Liver (tissue), 9 donors: ENCODE results near the gene AHRR. TPM values are rescaled to one million over a fixed set of nuclear protein-coding genes. Genes with fewer than 3 reads are reported as not detected.

Experiments
- DNase-seq: peaks from one replicate; pipeline ENCODE4 v3.0.0-alpha.2; 2017; ENCODE audit warnings: low spot score
- H3K27ac ChIP-seq, 2 donors: one replicate each; pipeline ENCODE4 v1.7.0; 2013; ENCODE audit warnings: inconsistent platforms in 2 of 2, low read length in 2 of 2, control low read depth in 1 of 2, low read depth in 1 of 2, mild to moderate bottlenecking in 1 of 2
- H3K27me3 ChIP-seq, 4 donors: one replicate each; pipeline versions ENCODE4 v1.6.1 to v1.7.0; 2013; ENCODE audit warnings: low read length in 3 of 4, inconsistent platforms in 1 of 4, mild to moderate bottlenecking in 1 of 4, moderate library complexity in 1 of 4; ENCODE audit not compliant: control insufficient read depth in 4 of 4, insufficient read depth in 4 of 4
- H3K36me3 ChIP-seq, 4 donors: one replicate each; pipeline versions ENCODE4 v1.6.1 to v1.7.0; 2013; ENCODE audit warnings: low read length in 3 of 4, mild to moderate bottlenecking in 3 of 4, low read depth in 1 of 4, moderate library complexity in 1 of 4; ENCODE audit not compliant: control insufficient read depth in 4 of 4, insufficient read depth in 3 of 4
- H3K4me1 ChIP-seq, 4 donors: one replicate each; pipeline versions ENCODE4 v1.6.1 to v1.7.0; 2013; ENCODE audit warnings: low read length in 3 of 4, mild to moderate bottlenecking in 3 of 4, moderate library complexity in 1 of 4; ENCODE audit not compliant: control insufficient read depth in 4 of 4, insufficient read depth in 4 of 4
- H3K4me3 ChIP-seq, 3 donors: one replicate each; pipeline versions ENCODE4 v1.6.1 to v1.7.0; 2013; ENCODE audit warnings: low read length in 3 of 3, control low read depth in 1 of 3, low read depth in 1 of 3, mild to moderate bottlenecking in 1 of 3
- H3K9ac ChIP-seq, 2 donors: one replicate each; pipeline ENCODE4 v1.7.0; 2013; ENCODE audit warnings: low read length in 2 of 2, mild to moderate bottlenecking in 2 of 2, moderate library complexity in 2 of 2, control low read depth in 1 of 2, low read depth in 1 of 2
- H3K9me3 ChIP-seq, 4 donors: one replicate each; pipeline versions ENCODE4 v1.6.1 to v1.7.0; 2013; ENCODE audit warnings: low read length in 3 of 4; ENCODE audit not compliant: control insufficient read depth in 4 of 4
- CTCF ChIP-seq: fragments of 150-350 bp; IDR thresholded peaks from 2 replicates; pipeline ENCODE4 v1.5.1; 2017; ENCODE audit warnings: improper control_type of control experiment, low read depth, low read length; ENCODE audit not compliant: missing input control
- EGR1 ChIP-seq, 2 donors: IDR thresholded peaks; 2 replicates each; pipeline ENCODE4 v1.6.1; 2016 to 2018; ENCODE audit warnings: antibody characterized with exemption in 2 of 2, low read depth in 2 of 2
- FOXA2 ChIP-seq: IDR thresholded peaks from 2 replicates; pipeline ENCODE4 v1.6.1; 2016; ENCODE audit warnings: antibody characterized with exemption
- GABPA ChIP-seq, 2 donors: IDR thresholded peaks in 1 of 2; conservative IDR thresholded peaks in 1 of 2; 2 replicates each; pipeline ENCODE4 v1.6.1; 2016; ENCODE audit warnings: antibody characterized with exemption in 2 of 2, mild to moderate bottlenecking in 1 of 2, moderate library complexity in 1 of 2
- HNF4A ChIP-seq, 2 donors: conservative IDR thresholded peaks; 2 replicates each; pipeline ENCODE4 v1.6.1; 2016; ENCODE audit warnings: antibody characterized with exemption in 2 of 2, mild to moderate bottlenecking in 2 of 2
- HNF4G ChIP-seq: IDR thresholded peaks from 2 replicates; pipeline ENCODE4 v1.6.1; 2016; ENCODE audit warnings: antibody characterized with exemption
- JUND ChIP-seq, 2 donors: IDR thresholded peaks; 2 replicates each; pipeline ENCODE4 v1.6.1; 2016; ENCODE audit warnings: antibody characterized with exemption in 2 of 2
- MAX ChIP-seq: IDR thresholded peaks from 2 replicates; pipeline ENCODE4 v1.6.1; 2016; ENCODE audit warnings: antibody characterized with exemption
- NR2F2 ChIP-seq: IDR thresholded peaks from 2 replicates; pipeline ENCODE4 v1.6.1; 2016; ENCODE audit warnings: antibody characterized with exemption
- REST ChIP-seq: IDR thresholded peaks from 2 replicates; pipeline ENCODE4 v1.6.1; 2016; ENCODE audit warnings: antibody characterized with exemption, mild to moderate bottlenecking
- RXRA ChIP-seq, 2 donors: IDR thresholded peaks; 2 replicates each; pipeline ENCODE4 v1.6.1; 2017 to 2018; ENCODE audit warnings: antibody characterized with exemption in 2 of 2, mild to moderate bottlenecking in 1 of 2
- TAF1 ChIP-seq: conservative IDR thresholded peaks from 2 replicates; pipeline ENCODE4 v1.6.1; 2016; ENCODE audit warnings: antibody characterized with exemption, mild to moderate bottlenecking
- ZBTB33 ChIP-seq: IDR thresholded peaks from 2 replicates; pipeline ENCODE4 v1.6.1; 2016; ENCODE audit warnings: antibody characterized with exemption
- WGBS: extraction: QIAGEN DNeasy Blood & Tissue Kit; methylation state at CpG from one replicate; pipeline ENCODE4 v1.1.7; 2013; 5-methylcytosine and 5-hydroxymethylcytosine counted together
- polyA plus RNA-seq, 2 donors: library from polyadenylated mRNA; stranded (reverse) in 1 of 2; unstranded in 1 of 2; fragments of 200-250 nt in 1 of 2; fragments of >200 nt in 1 of 2; fragmentation: Nextera tagmentation in 1 of 2; extraction: Ambion mirVana in 1 of 2; gene quantifications; one replicate each; pipeline versions ENCODE4 v1.2.1 to v1.2.3, GENCODE V29; 2013 to 2015
- total RNA-seq, 2 donors: library from RNA; depleted of rRNA; stranded (reverse); fragments of >200 nt; gene quantifications; one replicate each; pipeline ENCODE4 v1.2.3, GENCODE V29; 2014
- donor health status: healthy.
- donor health status: healthy.
- donor health status: healthy.
- donor health status: healthy.
- donor health status: healthy.

Gene AHRR
- total and polyA plus RNA-seq, 4 donors, result 0.15 to 0.47 (median 0.24) TPM

GRCh38 chr5:470961-471749 lies 149.6 kb downstream of the AHRR start (continued):
- no peak for TF ChIP-seq ZBTB33
- no peak for TF ChIP-seq NR2F2
- TF ChIP-seq HNF4A (conservative IDR thresholded peaks at IDR 0.05), result no peak
- TF ChIP-seq GABPA (IDR thresholded peaks at IDR 0.05 in 1 of 2, conservative IDR thresholded peaks at IDR 0.05 in 1 of 2), result no peak

- peaks cover 0 to 2% (median 0%) of the 10 kb centered on the region in 4 donors for H3K27me3 ChIP-seq
- peaks cover 0 to 8% (median 5%) of the 10 kb centered on the region in 4 donors for H3K36me3 ChIP-seq
- WGBS, result 85% methylated on average over 6 of the region's 6 CpGs
- H3K27ac ChIP-seq, result no peak overlapping the region
- H3K4me1 ChIP-seq, result peaks cover 13 to 29% (median 20%) of the 10 kb centered on the region in 4 donors
- H3K9me3 ChIP-seq, result no peaks in the 10 kb centered on the region
- peak overlapping the region in 2 of 3 donors; percentile 78 to 91 for H3K4me3 ChIP-seq
- H3K9ac ChIP-seq, result no peak overlapping the region
- TF ChIP-seq JUND (IDR thresholded peaks at IDR 0.05) (no peak), REST (no peak), HNF4G (no peak), FOXA2 (no peak), GABPA (IDR thresholded peaks at IDR 0.05 in 1 of 2, conservative IDR thresholded peaks at IDR 0.05 in 1 of 2) (no peak), RXRA (IDR thresholded peaks at IDR 0.05) (no peak), MAX (no peak), EGR1 (IDR thresholded peaks at IDR 0.05; ENCODE audit: low read depth in 2 of 2) (no peak)
- no peak for DNase-seq
Observed at GRCh38 chr5:471750-472058, 150.2 kb downstream of the AHRR start.

GRCh38 chr5:472076-472655 lies 150.7 kb downstream of the AHRR start:
- Histone ChIP-seq H3K36me3 (peaks cover 0 to 3% (median 1%) of the 10 kb centered on the region in 4 donors), H3K4me3 (peak overlapping the region; percentile 72 to 91 (median 78)), H3K9ac (peak overlapping the region; percentile 71 to 78), H3K9me3 (no peaks in the 10 kb centered on the region), H3K27me3 (peaks cover 0 to 2% (median 0%) of the 10 kb centered on the region in 4 donors), H3K27ac (peak overlapping the region; percentile 60 to 85), H3K4me1 (peaks cover 13 to 29% (median 20%) of the 10 kb centered on the region in 4 donors)
- TF ChIP-seq TAF1, result no peak
- TF ChIP-seq CTCF, result no peak
- no peak for TF ChIP-seq HNF4A (conservative IDR thresholded peaks at IDR 0.05)
- peak in 1 of 2 donors; percentile 54 for TF ChIP-seq EGR1 (IDR thresholded peaks at IDR 0.05; ENCODE audit: low read depth in 2 of 2)
- peak; percentile 45 for DNase-seq
- 11% methylated on average over 30 of the region's 30 CpGs for WGBS
